Bronchial epithelial cell (primary cell): ENCODE measurements around the gene NR6A1. TPM values are rescaled to one million over a fixed set of nuclear protein-coding genes. Genes with fewer than 3 reads are reported as not detected.
"Not testable (repeated sequence)": the region's sequence is repeated elsewhere in the genome, so short reads cannot be mapped to it uniquely, and the experiment has no call there.

Source experiments
- DNase-seq: peaks from one replicate; pipeline ENCODE4 v3.0.0-alpha.2; 2010; ENCODE audit warnings: low read depth
- FAIRE-seq: peaks from 2 replicates; lab custom pipeline; 2011; peaks lifted over from hg19 to GRCh38; lab: Jason Lieb, UNC
- H3K27me3 ChIP-seq: 2 replicates; pipeline ENCODE4 v1.5.1; 2011; ENCODE audit warnings: low read length; ENCODE audit not compliant: control insufficient read depth, insufficient read depth
- H3K36me3 ChIP-seq: 2 replicates; pipeline ENCODE4 v1.5.1; 2011; ENCODE audit warnings: low read length; ENCODE audit not compliant: control insufficient read depth, insufficient read depth
- H3K4me3 ChIP-seq: 2 replicates; pipeline ENCODE4 v1.5.1; 2011; ENCODE audit warnings: mild to moderate bottlenecking, low read depth, low read length, control low read depth
- total RNA-seq: library from RNA; depleted of rRNA; stranded (reverse); fragments of >200 nt; gene quantifications from 2 replicates; pipeline ENCODE4 v1.2.1, GENCODE V29; 2014
- TF ChIP-seq, protein P1 (sequence below): IDR thresholded peaks from 2 replicates; pipeline ENCODE4 v1.5.1; 2011; ENCODE audit warnings: mild to moderate bottlenecking, moderate library complexity, low read length, control low read depth, inconsistent platforms; ENCODE audit not compliant: insufficient read depth, severe bottlenecking

Gene NR6A1
- total RNA-seq, 1 donor from 2014 or later = 2.9 TPM

DNA sequence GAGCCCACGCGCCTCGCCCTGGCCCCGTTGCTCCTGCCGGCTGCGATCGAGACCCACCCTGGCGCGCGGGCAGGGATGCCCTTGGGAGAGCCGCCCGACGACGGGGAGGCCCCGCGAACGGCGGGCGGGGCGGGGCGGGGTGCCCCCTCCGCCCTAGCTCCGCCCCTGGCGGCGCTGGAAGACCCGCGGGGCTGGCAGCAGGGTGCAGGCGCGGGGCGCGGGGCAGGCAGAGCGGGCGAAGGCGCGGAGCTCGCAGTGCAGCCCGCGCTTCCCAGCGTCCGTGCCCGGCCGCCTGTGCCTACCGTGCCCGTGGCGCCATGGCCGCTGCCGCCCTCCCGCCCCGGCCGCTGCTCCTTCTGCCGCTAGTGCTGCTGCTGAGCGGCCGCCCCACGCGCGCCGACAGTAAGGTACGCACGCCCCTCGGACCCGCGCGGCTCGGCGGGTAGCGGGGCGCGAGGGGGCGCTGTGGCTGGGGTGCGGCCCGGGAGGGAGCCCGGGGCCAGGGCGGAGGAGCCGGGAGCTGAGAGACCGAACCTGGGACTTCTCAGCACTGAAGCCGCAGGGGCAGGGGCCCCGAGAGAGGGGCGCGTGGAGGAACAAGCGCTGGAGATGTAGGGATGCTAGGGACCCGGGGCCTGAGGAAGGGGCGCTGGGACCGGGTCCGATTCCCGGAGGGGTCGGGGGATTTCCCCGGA lies 6.0 kb upstream of the NR6A1 start, which contains the start of gene OLFML2A:
Gene OLFML2A, plus strand, starts transcription at position 180 of the 695 bp plus-strand sequence. Its CDS starts 138 bp downstream, at position 318.
- Histone ChIP-seq H3K4me3 (peak within 1 kb of the TSS; percentile 51), H3K36me3 (no peaks in the 10 kb centered on the region), H3K27me3 (no peaks in the 10 kb centered on the region)
- FAIRE-seq (no peak), DNase-seq (no peak)
- TF ChIP-seq, protein P1, sequence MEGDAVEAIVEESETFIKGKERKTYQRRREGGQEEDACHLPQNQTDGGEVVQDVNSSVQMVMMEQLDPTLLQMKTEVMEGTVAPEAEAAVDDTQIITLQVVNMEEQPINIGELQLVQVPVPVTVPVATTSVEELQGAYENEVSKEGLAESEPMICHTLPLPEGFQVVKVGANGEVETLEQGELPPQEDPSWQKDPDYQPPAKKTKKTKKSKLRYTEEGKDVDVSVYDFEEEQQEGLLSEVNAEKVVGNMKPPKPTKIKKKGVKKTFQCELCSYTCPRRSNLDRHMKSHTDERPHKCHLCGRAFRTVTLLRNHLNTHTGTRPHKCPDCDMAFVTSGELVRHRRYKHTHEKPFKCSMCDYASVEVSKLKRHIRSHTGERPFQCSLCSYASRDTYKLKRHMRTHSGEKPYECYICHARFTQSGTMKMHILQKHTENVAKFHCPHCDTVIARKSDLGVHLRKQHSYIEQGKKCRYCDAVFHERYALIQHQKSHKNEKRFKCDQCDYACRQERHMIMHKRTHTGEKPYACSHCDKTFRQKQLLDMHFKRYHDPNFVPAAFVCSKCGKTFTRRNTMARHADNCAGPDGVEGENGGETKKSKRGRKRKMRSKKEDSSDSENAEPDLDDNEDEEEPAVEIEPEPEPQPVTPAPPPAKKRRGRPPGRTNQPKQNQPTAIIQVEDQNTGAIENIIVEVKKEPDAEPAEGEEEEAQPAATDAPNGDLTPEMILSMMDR = peak; percentile 34

DNA sequence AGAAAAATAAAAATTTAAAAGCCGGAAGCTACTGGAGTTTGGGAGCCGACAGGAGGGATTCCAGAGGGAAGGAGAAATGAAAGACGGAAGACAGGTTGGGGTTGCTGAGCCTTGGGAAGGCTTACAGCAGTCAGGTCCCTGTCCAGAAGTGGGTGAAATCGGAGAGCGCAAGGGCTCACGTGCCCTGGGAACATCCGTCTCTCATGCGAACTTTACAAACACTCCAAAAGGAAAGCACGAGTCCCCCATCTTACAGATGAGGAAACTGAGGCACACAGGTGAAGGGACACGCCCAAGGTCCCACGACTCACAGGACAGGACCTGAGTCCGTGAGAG lies 5.5 kb upstream of the NR6A1 start:
- no peak for FAIRE-seq
- DNase-seq = no peak
- Histone ChIP-seq H3K27me3 (no peaks in the 10 kb centered on the region), H3K36me3 (no peaks in the 10 kb centered on the region), H3K4me3 (peak overlapping the region; percentile 51)
- TF ChIP-seq, protein P1 = no peak

DNA sequence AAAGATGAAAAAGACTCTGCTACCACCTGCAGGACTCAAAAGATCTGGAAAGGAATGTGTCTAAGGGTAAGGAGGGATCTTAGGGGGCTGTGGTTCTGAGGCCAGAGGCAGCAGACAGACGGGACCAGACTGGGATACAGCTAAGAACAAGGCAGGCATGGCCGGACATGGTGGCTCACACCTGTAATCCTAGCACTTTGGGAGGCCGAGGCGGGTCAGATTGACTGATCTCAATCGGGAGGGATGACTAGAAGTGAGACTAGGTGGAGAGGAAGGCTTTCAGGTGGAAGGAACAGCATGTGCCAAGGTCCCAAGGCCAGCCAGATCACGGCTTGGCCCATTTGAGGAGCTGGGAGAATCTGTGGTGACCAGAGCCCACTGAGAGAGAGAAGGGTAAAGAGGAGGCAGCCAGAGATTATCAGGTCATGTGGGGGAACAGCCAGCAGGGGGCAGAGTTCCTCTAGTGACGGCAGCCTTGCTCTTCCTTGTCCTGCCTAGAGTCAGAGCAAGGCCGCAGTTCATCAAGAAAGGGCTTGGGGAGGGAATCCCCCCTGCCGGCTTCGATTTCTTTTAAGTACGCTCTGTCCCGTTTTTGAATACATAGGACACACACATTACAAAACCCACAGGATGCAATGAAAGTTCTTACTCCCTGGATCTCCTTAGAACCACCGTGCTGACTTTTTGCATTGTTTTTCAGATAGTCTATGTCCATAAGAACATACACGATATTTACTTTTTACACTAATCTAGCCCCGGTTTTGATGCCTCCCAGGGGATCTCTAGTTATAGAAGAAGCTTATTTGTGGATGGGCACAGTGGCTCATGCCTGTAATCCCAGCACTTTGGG lies 3.2 kb upstream of the NR6A1 start:
- no peak for FAIRE-seq
- TF ChIP-seq, protein P1 = peak; percentile 90

DNA sequence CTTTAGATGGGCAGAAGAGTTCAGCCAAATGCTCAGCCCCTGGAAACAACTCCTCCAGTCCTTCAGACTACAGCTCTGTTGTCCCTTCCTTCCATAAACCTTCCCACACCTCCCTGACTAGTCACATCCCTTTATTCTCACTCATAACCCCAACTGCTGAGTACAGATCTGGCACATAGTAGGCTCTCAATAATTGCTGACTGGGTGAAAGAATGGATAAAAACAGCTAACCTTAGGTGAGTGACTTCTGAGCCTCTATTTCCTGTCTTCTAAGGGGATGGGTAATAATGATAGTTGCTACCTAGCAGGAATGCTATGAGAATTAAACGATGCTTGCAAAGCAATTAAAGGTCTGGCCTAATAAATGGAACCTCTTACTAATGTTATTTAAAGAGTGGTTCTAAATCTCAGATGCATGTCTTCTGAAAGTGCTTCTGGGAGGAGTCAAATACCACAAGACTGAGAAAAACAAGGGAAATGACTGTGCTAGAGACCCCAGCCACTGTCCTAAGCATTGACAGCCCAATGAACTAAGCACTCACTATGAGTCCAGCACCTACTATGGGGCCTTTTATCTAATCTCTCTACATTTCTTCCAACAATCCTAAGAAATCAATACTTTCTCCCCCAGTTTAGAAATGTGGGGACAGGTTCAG lies 2.5 kb upstream of the NR6A1 start:
- TF ChIP-seq, protein P1 = no peak
- no peak for FAIRE-seq

More for the DNA sequence above, 3.2 kb upstream of the NR6A1 start:
- peak; percentile 59 for DNase-seq
- Histone ChIP-seq H3K36me3 (no peaks in the 10 kb centered on the region), H3K4me3 (no peak overlapping the region), H3K27me3 (no peaks in the 10 kb centered on the region)

DNA sequence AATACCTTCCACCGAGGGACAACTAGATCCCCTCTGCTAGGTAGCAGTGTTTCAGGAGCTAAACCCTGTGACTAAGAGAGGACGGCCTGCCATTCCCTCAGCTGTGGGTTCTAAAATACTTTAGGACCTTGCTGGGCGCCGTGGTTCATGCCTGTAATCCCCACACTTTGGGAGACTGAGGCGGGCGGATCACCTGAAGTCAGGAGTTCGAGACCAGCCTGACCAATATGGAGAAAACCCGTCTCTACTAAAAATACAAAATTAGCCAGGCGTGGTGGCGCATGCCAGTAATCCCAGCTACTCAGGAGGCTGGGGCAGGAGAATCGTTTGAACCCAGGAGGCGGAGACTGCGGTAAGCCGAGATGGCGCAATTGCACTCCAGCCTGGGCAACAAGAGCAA lies 1.8 kb upstream of the NR6A1 start:
- not testable (repeated sequence) for H3K27me3 ChIP-seq, DNase-seq, FAIRE-seq, H3K36me3 ChIP-seq, H3K4me3 ChIP-seq

More for the DNA sequence above, 2.5 kb upstream of the NR6A1 start:
- DNase-seq = no peak
- no peak overlapping the region for H3K4me3 ChIP-seq
- H3K36me3 ChIP-seq = no peaks in the 10 kb centered on the region
- no peaks in the 10 kb centered on the region for H3K27me3 ChIP-seq
